OCI-M1 (cell line): ENCODE measurements around the gene MORC2.

ENCODE experiments used
- DNase-seq: peaks from one replicate; lab custom pipeline; 2025; lab: John Stamatoyannopoulos, UW

MORC2 gene

GRCh38 chr22:30949934-30950660 lies 18.5 kb downstream of the MORC2 start:
- no peak for DNase-seq

- no peak for DNase-seq
These were observed 19.6 kb downstream of the MORC2 start for GRCh38 chr22:30948930-30949342.

- DNase-seq: peak; percentile 32
These were observed 20.6 kb downstream of the MORC2 start for GRCh38 chr22:30947816-30948454.

- no peak for DNase-seq
These were observed 21.3 kb downstream of the MORC2 start for GRCh38 chr22:30947173-30947815.

GRCh38 chr22:30946354-30946753 lies 22.2 kb downstream of the MORC2 start:
- DNase-seq: no peak

- DNase-seq: no peak
These were observed 22.9 kb downstream of the MORC2 start for GRCh38 chr22:30945653-30946052.

GRCh38 chr22:30944986-30945385 lies 23.6 kb downstream of the MORC2 start:
- no peak for DNase-seq

GRCh38 chr22:30943368-30943767 lies 25.2 kb downstream of the MORC2 start:
- no peak for DNase-seq

GRCh38 chr22:30941363-30941740 lies 27.2 kb downstream of the MORC2 start:
- no peak for DNase-seq

- no peak for DNase-seq
These were observed 27.8 kb downstream of the MORC2 start for GRCh38 chr22:30940685-30941362.

GRCh38 chr22:30934053-30934452 lies 34.5 kb downstream of the MORC2 start:
- no peak for DNase-seq

- no peak for DNase-seq
These were observed 35.1 kb downstream of the MORC2 start for GRCh38 chr22:30933457-30933856.

GRCh38 chr22:30932661-30933060 lies 35.9 kb downstream of the MORC2 start:
- no peak for DNase-seq

GRCh38 chr22:30931541-30932300 lies 36.9 kb downstream of the MORC2 start:
- no peak for DNase-seq

- no peak for DNase-seq
These were observed 38.3 kb downstream of the MORC2 start for GRCh38 chr22:30930228-30930627.

GRCh38 chr22:30928401-30928800 lies 40.2 kb downstream of the MORC2 start:
- no peak for DNase-seq

- no peak for DNase-seq
These were observed 40.8 kb downstream of the MORC2 start for GRCh38 chr22:30927806-30928205.

- DNase-seq: no peak
These were observed 41.9 kb downstream of the MORC2 start for GRCh38 chr22:30926706-30927105.

GRCh38 chr22:30925667-30926066 lies 42.9 kb downstream of the MORC2 start:
- no peak for DNase-seq

- DNase-seq: no peak
These were observed 45.2 kb downstream of the MORC2 start for GRCh38 chr22:30923168-30923900.

- no peak for DNase-seq
These were observed 46.4 kb downstream of the MORC2 start for GRCh38 chr22:30922151-30922611.
